NOMO-1 treated with DMSO at 0.1 percent for 48 hours (cell line): Measurements from ENCODE around the gene UNC5B.
"Not testable (repeated sequence)": the region's sequence is repeated elsewhere in the genome, so short reads cannot be mapped to it uniquely, and the experiment has no call there.

Experiments used
- DNase-seq: peaks from one replicate; lab custom pipeline; 2025; ENCODE audit not compliant: unreplicated experiment; lab: John Stamatoyannopoulos, UW

The UNC5B gene

DNA sequence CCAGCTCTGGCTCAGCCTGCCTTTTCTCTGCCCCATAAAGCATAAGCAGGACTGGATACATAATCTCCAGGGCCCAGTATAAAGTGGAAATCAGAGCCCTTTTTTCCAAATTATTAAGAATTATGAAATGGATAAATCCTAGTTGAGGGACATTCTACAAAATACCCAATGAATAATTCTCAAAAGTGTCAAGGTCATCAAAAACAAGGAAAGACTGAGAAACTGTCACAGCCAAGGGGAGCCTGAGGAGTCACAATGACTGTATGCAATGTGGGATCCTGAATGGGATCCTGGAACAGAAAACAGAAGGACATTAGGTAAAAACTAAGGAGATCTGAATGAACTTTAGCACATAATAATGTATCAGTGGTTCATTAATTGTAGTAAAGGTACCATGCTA is 4.8 kb upstream of the UNC5B start:
- DNase-seq: no peak

GRCh38 chr10:71209352-71209715 is 3.0 kb upstream of the UNC5B start:
- DNase-seq: no peak

DNA sequence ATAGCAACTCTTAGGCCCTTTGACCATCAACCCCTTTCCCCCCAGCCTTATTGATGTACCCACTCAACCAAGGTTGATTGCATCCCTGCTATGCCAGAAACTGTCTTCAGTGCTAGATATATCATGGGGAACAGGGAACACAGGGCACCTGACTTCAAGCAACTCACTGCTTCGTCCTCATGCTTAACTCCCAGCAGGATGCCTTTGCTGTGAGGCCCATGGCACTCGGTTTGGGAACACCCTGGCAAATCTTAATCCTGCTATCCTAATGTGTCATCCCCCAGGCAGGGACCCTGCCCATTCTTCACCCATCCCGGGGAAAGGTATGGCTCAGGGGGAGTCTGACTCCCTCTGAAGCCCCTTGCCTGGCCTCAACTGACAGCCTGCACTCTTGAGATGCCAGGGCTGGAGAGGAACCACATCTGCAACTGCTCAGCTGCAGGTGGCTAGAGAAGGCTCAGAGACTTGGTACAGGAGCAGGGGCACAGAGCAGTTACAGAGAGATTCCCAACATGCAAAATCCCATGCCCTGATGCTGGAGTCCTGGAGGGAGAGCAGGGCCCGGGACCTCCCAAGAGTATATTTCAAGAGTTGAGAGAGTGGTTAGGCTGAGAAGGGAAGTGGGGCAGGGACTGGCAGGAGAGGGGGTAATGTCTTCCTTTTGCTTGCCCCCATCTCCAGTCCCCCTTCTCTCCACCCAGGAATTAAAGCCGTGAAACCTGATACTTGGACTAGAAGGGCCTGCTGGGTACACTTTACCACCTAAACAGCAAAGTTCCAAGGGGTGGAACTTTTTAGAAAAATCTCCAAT is 2.4 kb upstream of the UNC5B start:
- no peak for DNase-seq

DNA sequence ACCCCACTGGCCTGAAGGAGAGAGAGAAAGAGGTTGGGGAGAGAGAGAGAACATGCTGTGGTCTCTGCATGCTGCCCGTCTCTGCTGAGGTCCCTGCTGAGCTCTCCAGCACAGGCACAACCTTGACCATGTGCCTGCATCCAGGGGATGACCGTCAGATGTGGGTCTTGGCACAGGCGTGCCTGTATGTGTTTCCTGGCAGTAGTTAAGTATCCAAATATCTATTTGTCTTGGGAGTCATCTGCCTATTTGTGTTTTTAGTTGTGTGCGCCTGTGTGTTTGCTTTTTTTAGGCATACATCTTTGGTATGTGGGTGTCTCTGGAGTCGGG is 1.9 kb upstream of the UNC5B start:
- DNase-seq: no peak

DNA sequence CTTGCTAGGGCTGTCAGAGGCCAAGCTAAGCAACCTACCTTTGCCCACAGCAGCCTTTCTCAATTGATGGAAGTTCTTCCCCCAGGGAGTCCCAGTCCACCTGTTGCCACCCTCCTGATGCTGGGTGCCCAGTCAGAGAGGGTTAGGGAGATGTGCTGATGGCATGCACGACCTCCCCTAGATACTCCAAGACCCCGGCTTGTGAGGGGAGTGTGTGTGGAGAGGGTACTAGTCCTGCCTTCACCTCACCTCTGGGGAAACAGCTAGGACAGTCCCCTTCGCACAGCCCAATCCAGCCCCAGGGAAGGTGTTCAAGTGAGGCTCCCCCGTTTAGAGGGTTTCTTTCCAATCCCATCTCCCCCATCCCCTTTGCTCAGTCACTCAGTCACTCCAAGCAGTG is 1.3 kb upstream of the UNC5B start:
- DNase-seq: no peak

GRCh38 chr10:71211775-71212317 is 524 bp upstream of the UNC5B start:
- no peak for DNase-seq

DNA sequence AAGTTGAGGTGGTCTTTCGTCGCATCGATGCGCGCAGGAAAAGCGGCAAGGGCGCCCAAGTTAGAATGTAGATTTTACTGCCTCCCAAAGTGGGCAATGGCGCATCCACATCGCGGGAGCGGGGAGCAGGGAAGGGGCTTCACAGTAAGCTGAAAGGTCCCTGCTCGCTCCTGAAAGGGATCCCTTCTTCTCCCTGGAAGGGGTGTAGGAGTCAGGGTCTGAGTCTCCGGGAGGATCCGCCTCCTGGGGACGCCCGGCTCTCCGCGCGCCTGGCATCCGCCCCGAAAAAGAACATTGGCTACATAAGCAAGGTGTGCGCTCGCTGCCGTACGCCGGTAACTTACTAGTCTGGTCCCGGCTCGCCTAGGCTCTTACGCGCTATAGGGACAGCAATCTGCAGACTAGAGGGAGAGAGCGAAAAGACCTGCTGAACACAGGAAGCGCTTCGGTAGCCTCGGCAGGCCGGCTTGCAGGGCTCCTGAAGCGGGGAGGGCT is 804 bp downstream of the UNC5B start:
- DNase-seq: peak; percentile 52

- DNase-seq: no peak
These were observed 1.5 kb downstream of the UNC5B start for GRCh38 chr10:71213761-71214440.

DNA sequence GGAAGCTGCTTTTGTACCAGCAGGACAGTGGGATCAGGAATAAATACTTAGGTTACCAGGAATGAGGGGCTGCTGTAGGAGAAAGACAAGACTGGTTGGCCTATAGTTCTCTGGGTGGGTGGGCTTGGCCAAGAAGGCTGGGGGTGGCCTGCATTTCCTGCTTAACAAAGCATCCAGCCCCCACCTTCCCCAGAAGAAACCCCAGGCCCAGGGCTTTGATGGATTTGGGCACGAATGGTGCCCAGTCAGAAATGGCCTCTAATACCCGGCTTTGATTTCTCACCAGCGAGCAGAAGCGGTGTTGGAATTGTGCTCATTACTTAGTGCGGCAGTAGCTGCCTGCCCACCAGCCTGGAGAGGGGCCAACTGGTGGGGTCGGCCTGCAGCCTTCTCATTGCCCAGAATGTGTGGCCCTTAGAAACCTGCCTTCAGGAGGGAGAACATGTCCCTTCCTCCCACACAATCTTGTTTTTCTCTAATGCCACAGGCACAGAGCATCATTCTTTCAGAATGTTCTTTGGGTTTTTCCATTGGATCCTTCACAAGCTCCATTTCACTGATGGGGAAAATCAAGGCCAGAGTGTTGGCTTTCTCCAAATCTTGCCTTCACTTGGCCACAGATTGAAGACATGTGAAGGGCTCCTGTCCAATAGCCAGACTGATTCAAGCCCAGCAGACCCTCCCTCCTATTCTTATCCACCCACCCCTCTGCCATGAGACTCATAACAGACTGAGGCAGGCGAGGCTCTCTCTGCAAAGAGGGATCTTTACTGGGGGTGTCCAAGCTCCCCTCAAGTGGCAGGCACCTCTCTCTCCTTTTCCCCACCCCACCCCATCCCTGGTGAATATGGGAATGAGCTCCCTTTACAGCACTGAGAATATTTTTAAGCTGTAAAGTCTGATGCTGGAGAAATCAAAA is 2.5 kb downstream of the UNC5B start:
- no peak for DNase-seq

GRCh38 chr10:71216363-71216695 is 4.0 kb downstream of the UNC5B start:
- no peak for DNase-seq

DNA sequence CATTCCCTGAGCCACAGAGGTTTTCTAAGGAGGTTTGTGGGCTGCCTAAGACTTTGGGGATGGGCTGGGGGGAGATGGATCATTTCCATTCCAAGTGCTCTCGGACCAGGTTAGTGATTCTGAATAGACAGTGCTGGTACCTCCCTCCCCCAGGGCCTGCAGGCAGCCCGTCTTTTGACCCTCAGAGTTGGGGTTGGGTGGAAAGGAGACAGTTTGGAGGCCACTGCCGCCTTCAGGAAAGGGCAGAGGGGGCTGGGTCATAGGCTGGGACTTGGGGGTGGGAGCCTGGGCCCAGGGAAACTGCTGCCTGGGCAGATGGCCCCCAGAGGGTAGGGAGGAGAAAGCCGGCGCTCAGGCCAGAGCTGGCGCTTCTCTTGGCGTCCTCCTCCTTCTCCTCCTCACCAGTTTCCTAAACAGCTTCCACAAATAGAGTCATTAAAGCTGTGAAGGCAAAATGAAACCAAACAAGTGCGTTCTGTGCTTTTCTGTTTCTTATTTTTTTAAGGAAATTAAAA is 4.4 kb downstream of the UNC5B start:
- peak; percentile 3 for DNase-seq

GRCh38 chr10:71217266-71218045 is 5.1 kb downstream of the UNC5B start:
- peak; percentile 23 for DNase-seq

DNA sequence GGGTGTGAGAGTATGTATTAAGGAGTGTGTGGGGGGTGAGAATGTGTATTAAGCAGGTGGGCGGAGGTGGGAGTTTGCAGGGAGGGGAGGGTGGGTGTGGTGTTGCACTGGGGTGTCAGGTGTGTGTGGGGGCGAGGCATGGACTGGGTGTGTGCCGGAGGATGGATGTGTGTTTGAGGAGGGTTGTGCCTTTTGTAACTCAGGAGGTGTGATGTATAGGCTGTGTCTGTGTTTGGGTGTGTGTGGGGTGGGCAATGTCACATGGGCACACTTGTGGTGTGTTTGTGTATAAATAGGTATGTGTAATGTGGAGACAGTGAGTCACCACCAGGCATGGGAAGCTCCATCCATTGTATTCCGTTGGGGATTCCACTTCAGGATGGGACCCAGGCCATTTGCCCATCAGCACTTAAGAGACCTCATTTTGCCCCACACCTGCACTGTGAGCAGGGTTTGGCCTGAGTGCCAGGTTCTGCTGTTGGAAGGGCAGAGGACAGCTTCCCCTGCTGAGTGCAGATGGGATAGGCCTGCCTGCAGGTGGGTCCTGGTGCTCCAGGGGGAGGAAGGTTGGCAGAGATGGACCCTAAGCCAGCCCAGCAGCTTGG is 5.8 kb downstream of the UNC5B start:
- DNase-seq: no peak

- no peak for DNase-seq
These were observed 6.3 kb downstream of the UNC5B start for GRCh38 chr10:71218651-71219050.

GRCh38 chr10:71219236-71219917 is 7.0 kb downstream of the UNC5B start:
- not testable (repeated sequence) for DNase-seq

DNA sequence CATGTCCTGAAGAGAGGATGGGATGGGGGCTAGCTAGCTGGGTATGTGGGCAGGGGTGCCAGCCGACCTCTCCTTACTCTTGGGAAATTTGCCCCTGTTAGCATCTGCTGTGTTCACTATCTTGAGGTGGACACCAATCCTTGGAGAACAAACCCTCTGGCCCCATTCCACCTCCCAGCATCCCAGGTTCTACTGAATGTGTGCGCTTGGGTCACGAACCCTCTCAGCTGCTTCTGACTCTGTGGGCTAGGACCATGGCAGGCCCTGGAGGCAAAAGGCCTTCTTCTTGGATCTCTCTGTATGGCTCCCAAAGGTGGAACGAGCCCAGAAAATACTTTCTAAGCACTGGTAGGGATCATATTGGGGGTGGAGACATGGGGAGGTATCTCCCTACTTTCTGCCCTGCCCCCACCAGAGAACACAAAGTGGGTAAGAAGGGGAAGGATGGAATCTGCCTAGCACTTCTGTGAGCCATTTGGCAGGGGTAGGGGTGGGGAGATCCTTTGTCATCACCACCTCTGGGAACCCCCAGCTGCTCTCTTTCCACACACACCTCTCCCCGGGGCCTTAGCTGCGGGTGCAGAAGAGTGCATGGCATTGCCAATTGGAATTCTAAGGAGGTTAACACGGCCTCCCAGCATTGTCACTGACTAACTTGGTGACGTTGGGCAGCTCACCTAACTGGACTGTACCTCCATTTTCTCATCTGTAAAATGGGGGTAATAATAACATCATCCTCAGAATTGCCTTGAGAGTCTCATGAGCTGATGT is 7.7 kb downstream of the UNC5B start:
- DNase-seq: no peak

- DNase-seq: no peak
These were observed 8.5 kb downstream of the UNC5B start for GRCh38 chr10:71220689-71221540.
